Measurements from ENCODE around the gene SPECC1L. TPM values are rescaled to one million over a fixed set of nuclear protein-coding genes. Genes with fewer than 3 reads are reported as not detected.
"Not testable (repeated sequence)": the region's sequence is repeated elsewhere in the genome, so short reads cannot be mapped to it uniquely, and the experiment has no call there.

Gene SPECC1L
- total RNA-seq, 4 donors from 2014 or later = 65.2 to 102 (median 69.2) TPM

DNA sequence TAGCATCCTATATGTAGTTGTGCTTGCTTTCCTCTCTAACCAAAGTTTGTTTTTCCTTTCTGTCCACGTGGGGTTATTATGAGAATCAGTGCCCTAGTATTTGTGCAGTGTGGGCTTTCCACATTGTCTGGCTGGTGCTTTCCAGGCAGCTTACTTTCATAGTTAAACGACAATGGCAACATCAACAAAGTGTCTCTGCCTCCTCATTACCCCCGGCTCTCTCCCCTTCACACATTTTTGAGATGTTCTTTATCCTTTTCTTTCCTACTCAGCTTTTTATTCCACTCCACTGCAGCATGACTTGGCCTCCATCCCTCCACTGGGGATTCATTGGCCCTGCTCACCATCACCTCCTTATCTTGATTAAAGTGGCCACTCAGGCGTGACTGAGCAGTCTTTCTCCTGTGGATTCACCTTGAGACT, 19.1 kb downstream of the SPECC1L start:
- H3K9me3 ChIP-seq = no peaks in the 10 kb centered on the region
- H3K27ac ChIP-seq = peak overlapping the region; percentile 46 to 88 (median 81)
- TF ChIP-seq, protein P1, sequence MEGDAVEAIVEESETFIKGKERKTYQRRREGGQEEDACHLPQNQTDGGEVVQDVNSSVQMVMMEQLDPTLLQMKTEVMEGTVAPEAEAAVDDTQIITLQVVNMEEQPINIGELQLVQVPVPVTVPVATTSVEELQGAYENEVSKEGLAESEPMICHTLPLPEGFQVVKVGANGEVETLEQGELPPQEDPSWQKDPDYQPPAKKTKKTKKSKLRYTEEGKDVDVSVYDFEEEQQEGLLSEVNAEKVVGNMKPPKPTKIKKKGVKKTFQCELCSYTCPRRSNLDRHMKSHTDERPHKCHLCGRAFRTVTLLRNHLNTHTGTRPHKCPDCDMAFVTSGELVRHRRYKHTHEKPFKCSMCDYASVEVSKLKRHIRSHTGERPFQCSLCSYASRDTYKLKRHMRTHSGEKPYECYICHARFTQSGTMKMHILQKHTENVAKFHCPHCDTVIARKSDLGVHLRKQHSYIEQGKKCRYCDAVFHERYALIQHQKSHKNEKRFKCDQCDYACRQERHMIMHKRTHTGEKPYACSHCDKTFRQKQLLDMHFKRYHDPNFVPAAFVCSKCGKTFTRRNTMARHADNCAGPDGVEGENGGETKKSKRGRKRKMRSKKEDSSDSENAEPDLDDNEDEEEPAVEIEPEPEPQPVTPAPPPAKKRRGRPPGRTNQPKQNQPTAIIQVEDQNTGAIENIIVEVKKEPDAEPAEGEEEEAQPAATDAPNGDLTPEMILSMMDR (IDR thresholded peaks at IDR 0.05) = peak in 1 of 6 experiments; percentile 13
- TF ChIP-seq POLR2A (IDR thresholded peaks at IDR 0.05) = no peak
- intact Hi-C loops (cut with DNase I) = no loop called here
- H3K4me1 ChIP-seq = peaks cover 68 to 78% of the 10 kb centered on the region in 2 donors
- WGBS, 2 donors = 8 to 16% methylated on average over 4 of the region's 4 CpGs
- peak; percentile 62 to 67 for DNase-seq
- H3K27me3 ChIP-seq = no peaks in the 10 kb centered on the region
- H3K36me3 ChIP-seq = no peaks in the 10 kb centered on the region
- H3K4me3 ChIP-seq (replicated peaks in 1 of 3) = no peak overlapping the region

DNA sequence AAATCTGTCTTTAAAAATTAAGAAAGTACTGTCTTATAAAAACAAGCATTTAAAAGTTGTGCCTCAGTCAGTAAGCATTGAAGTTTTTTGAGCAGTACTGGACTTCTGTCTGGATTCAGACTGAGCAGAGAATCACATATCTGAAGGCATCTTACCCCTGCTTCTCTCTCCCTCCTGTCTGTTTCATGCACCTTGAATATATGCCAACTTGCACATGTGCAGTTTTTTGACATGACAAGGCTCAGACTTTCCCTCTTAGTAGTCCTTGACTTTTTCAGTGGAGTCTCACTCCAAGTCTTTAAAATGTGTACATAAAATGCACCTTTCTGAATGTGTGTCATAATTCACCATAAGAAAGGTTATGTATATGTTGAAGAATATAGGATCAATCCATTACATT, 19.8 kb downstream of the SPECC1L start:
- Histone ChIP-seq H3K27ac (peak overlapping the region; percentile 46 to 88 (median 81)), H3K9me3 (no peaks in the 10 kb centered on the region), H3K4me1 (peaks cover 62 to 73% of the 10 kb centered on the region in 2 donors), H3K4me3 (replicated peaks in 1 of 3) (no peak overlapping the region), H3K36me3 (no peaks in the 10 kb centered on the region), H3K27me3 (no peaks in the 10 kb centered on the region)
- no peak for TF ChIP-seq POLR2A (IDR thresholded peaks at IDR 0.05)
- TF ChIP-seq, protein P1 (IDR thresholded peaks at IDR 0.05) = no peak
- no peak for DNase-seq
- intact Hi-C loops (cut with DNase I) = no loop called here

DNA sequence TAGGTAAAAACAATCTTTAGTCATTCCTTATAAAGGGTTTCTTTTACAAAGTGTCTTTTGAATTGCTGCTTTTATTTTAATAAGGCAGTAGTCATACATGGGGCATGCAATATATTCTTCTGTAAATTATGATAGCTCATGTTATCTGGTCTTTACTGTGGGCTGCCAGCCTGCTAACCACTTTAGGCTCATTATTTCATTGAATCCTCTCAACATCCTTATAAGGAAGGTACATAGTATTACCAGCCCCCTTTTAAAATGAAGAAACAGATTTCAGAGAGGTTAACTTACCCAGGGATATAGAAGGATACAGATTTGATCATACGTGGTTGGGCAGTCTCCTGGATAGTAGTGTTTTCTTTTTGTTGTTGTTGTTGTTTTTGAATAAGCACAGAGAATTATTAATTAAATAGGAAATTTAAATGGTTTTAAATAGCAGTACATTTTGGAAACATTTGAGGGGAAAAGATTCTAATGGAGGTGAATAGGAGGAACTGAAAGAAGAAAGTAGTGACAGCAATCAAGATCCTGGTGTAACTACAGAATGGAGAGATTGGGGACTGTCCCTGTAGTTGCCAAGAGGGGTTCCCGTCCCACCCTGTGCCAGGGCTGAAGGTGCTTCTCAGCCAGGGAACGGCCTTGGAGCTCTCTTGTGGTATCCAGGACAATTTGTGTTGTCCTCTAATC, 21.0 kb downstream of the SPECC1L start:
- H3K4me3 ChIP-seq (replicated peaks in 1 of 3) = no peak overlapping the region
- intact Hi-C loops (cut with DNase I) = no loop called here
- no peaks in the 10 kb centered on the region for H3K27me3 ChIP-seq
- H3K27ac ChIP-seq = peak overlapping the region; percentile 46 to 88 (median 81)
- WGBS, 2 donors = 77 to 80% methylated on average over 3 of the region's 3 CpGs
- DNase-seq = no peak
- H3K36me3 ChIP-seq = no peaks in the 10 kb centered on the region
- H3K4me1 ChIP-seq = peaks cover 55 to 67% of the 10 kb centered on the region in 2 donors
- H3K9me3 ChIP-seq = no peaks in the 10 kb centered on the region
- TF ChIP-seq, protein P1 (IDR thresholded peaks at IDR 0.05) = no peak
- no peak for TF ChIP-seq POLR2A (IDR thresholded peaks at IDR 0.05)

DNA sequence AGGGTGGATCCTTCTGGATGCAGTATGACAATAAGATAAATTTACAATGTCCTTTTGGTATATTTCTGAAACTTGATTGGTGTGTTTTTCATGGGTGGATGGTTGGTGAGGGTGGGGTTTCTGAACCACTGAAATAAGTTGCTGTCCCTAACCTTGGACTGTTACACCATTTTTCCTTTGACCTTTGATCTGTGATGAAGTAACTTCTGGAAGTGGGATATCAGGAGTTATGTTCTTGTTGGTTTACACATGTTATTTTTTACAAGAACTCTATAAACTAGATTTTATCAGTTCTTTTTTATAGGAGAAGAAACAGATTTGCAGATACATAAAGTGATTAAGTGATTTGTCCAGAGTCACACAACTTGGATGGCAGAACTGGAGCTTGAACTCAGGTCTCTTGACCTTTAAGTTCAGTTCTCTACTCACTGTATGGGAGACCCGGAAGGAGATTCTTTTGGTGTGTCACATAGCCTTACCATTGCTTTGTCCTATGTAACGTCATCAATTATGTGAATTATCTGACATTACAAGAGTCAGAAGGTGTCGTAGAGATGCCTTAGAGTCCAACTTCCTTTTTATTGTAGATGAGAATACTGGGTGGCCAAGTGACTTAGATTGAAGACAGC, 21.7 kb downstream of the SPECC1L start:
- WGBS, 2 donors = 93 to 100% methylated on average over 3 of the region's 3 CpGs
- DNase-seq; H3K27me3 ChIP-seq; H3K36me3 ChIP-seq; intact Hi-C loops (cut with DNase I); H3K4me3 ChIP-seq (replicated peaks in 1 of 3); H3K9me3 ChIP-seq: not testable (repeated sequence)
- H3K27ac ChIP-seq = peak overlapping the region; percentile 46 to 88 (median 81)
- H3K4me1 ChIP-seq = peaks cover 55 to 66% of the 10 kb centered on the region in 2 donors

DNA sequence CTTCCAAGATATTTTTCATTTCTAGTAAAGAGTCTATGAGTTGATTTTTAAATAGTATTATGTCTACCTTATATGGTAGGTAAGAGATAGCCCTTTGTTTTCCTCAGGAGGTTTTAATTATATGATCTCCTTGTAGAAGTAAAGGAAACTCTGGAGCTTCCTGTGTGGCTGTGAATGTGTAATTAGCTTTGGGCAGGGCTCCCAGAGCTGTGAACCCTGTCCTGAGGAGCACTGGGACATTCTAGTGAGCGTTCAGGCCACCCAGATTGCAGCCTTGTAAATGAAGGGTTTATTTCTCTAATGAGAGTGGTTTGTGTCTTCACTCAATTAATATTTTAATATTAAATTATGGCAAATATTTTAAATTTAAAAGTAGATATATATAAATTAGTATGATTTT, 24.3 kb downstream of the SPECC1L start:
- DNase-seq; H3K36me3 ChIP-seq; H3K4me3 ChIP-seq (replicated peaks in 1 of 3); H3K9me3 ChIP-seq; intact Hi-C loops (cut with DNase I); H3K27me3 ChIP-seq: not testable (repeated sequence)
- 11 to 19% methylated on average over 1 of the region's 1 CpG for WGBS, 2 donors
- Histone ChIP-seq H3K27ac (peak overlapping the region; percentile 17 to 28 (median 24)), H3K4me1 (peaks cover 36 to 47% of the 10 kb centered on the region in 2 donors)

DNA sequence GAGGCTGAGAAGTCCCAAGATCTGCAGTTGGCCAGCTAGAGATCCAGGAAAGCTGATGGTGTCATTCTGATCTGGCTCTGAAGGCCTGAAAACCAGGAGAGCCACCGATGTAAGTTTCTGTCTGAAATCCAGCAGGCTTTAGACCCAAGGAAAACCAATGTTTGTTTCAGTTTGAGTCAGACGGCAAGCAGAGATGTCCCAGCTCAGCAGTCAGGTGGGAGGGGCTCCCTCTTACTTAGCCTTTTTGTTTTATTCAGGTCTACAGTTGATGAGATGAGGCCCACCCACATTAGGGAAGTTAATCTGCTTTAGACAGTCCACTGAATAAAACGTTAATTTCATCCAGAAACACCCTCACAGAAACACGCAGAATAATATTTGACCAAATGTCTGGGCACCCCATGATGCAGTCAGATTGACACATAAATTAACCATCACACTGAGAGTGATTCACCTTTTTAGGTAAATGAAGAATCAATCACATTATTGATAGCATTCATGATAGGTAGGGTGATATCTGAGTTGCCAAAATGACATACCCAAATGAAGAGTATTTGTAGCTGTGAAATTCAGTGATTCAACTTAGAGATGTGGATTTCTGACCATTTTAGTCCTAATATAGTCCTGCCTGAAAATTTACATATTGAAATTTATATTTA, 28.0 kb downstream of the SPECC1L start:
- intact Hi-C loops (cut with DNase I); H3K27ac ChIP-seq; DNase-seq; H3K36me3 ChIP-seq; H3K9me3 ChIP-seq; H3K27me3 ChIP-seq; H3K4me3 ChIP-seq (replicated peaks in 1 of 3): not testable (repeated sequence)
- peaks cover 33 to 35% of the 10 kb centered on the region in 2 donors for H3K4me1 ChIP-seq
- WGBS, 2 donors = 71 to 83% methylated on average over 4 of the region's 4 CpGs

DNA sequence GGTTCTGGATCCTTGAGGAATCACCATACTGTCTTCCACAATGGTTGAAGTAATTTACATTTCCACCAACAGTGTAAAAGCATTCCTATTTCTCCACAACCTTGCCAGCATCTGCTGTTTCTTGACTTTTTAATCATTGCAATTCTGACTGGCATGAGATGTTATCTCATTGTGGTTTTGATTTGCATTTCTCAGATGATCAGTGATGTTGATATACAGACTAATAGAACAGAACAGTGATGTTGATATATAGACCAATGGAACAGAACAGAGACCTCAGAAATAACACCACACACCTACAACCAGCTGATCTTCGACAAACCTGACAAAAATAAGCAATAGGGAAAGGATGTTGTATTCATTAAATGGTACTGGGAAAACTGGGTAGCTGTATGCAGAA, 29.9 kb downstream of the SPECC1L start:
- H3K9me3 ChIP-seq; DNase-seq; H3K4me3 ChIP-seq (replicated peaks in 1 of 3); intact Hi-C loops (cut with DNase I); H3K36me3 ChIP-seq; H3K27me3 ChIP-seq: not testable (repeated sequence)
- Histone ChIP-seq H3K4me1 (peaks cover 46 to 47% of the 10 kb centered on the region in 2 donors), H3K27ac (peak overlapping the region in 1 of 3 donors; percentile 93)
- 86 to 93% methylated on average over 1 of the region's 1 CpG for WGBS, 2 donors
